ENCODE data around the gene TENT5C. TPM values are rescaled to one million over a fixed set of nuclear protein-coding genes. Genes with fewer than 3 reads are reported as not detected.

TENT5C gene
- polyA plus RNA-seq, 10 donors, result 2.3 to 12.7 (median 4.2) TPM

DNA sequence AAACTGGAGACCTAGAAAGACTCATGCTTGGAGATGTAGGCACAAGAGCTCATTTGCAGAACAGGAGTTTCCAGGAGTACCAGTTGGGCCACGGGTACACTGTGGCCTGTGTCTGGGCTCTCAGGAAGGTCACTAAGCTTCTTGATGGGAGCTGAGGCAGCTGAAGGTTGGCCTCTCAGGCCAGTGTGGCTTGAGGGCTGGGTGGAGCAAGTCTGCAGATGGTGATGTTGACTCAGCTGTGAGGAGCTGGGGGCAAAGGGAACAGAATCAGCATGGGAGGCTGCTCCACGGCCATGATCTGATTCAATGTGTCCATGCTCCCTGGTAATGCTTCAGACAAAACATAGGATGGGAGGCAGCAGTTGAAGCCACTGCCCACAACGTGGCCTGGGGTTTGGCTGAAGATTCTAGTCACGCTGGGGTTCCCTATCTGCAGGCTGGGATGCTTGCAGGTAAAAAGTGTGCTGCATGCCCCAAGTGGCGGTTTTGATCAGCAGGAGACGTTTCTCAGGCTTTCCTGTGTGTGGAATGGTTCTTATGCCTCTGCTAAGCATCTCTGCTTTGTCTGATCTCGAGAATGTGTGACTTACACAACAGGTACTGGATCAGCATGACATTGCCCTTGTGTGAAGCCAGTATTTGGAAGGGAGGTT lies 15.4 kb upstream of the TENT5C start:
- no peak for DNase-seq

DNA sequence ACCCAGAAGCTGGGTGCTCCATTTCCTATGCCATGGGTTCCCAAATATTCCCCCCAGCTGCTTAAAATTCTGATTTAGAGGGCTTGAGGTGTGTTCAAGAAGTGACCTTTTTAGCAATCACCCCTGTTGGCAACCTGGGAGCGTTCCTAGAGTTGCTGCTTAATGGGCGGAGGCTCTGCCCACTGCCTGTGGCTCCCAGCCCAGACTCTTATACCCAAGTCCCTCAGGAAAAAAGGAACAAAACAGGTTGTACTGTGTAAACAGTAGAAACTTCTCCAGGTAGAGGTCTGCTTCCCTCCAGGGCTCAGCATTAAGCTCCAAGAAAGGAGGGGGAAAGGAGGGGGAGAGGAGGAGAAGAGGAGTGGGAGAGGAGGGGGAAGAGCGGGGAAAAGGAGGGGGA lies 14.6 kb upstream of the TENT5C start:
- no peak for DNase-seq

DNA sequence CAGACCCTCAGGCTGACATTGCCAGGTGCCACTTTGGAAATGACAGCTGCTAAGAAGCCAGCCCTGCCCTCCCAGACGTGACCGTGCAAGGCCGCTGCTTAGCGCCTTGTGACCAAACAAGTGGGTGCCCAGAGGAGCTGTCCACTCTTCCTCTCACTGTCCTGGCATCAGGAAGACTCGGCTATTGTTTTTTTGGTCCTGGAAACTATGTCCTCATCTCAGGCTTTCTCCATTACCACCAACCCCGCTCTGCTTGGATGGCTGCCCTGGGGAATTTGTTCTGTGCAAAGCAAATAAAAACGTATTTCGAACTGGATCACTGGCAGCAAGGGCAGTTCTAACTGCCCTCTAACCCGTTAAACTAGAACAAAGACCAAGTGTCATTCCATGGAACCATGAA lies 13.7 kb upstream of the TENT5C start:
- DNase-seq, result no peak

DNA sequence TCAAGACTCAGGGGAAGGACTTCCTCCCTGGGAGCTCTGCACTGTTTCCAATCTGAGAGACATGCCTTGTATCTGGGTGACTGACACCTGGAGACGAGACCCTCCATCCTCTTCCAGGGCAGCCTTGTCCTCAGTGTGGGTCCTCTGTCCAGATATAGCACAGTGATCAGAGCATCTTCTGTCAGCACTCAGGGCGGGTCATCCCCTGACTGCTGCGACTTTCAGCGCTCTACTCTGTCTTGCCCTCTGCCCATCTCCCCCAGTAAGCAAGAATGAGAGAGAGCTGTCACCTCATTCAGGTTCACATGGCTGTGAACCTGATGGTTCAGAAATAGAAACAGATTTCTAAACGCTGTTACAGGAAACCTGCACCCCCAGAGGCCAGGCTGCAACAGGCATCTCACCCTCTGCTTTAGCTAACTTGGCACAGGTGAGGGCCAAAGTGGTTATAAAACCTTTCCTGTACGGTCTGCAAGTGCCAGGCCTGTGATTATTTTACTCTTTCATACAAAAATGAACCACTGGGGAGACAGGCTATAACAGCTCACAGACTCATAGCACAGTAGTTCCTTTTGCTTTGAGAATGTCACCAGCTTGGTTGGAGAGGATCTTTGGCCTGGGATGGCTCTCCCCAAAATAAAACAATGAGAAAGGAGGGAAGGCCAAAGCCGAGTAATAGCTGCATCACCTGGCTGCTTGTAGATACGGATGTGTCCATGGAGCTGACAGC lies 11.4 kb upstream of the TENT5C start:
- no peak for DNase-seq

DNA sequence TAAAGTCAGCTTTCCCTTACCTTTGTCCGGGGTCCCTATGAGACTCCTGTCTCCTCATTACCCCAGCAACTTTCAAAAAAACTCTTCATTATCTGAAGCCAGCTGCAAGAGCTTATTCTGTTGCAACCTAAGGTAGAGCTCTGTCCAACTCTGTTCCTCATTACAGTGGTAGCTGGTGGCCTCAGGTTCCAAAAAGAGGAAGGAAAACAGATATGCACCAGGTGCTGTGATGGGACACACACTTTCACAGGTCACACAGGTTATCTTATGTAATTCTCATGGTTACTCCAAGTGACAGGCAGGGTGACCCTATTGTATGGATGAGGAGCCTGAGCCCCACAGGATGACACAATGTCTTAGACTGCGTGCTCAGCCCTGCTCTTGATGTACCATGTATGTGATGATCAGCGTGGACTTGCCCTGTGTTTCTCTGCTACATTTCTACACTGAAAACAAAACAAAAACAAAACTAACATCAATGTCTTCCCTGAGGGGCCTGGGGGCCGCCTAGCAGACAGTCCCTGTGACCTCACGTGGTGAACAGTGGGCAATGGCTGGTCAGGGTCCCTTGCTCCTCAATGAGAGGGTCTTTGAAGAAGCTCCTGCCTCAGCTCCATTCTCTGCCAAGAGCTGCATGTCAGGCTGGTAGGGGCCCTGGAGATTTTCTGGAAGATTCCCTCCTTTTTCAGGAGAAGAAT lies 9.7 kb upstream of the TENT5C start:
- DNase-seq, result no peak

DNA sequence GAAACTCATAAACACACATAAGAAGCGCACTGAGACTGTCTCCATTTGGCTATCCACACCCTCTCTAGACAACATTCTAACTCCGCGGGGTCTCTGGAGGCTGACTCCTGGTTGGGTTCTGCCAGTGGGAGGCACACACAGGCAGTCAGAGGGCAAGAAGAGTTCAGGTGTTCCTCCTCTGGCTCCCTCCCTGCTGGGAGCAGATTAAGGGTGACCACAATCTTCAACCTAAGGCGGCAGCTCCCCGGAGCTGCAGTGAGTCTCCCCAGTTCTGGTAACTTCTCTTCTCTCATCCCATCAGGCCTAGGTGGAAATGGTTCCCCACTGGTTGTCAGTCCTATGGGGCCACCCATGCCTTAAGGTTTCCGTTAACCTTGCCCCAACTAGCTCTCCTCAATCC lies 7.4 kb upstream of the TENT5C start:
- DNase-seq, result no peak

DNA sequence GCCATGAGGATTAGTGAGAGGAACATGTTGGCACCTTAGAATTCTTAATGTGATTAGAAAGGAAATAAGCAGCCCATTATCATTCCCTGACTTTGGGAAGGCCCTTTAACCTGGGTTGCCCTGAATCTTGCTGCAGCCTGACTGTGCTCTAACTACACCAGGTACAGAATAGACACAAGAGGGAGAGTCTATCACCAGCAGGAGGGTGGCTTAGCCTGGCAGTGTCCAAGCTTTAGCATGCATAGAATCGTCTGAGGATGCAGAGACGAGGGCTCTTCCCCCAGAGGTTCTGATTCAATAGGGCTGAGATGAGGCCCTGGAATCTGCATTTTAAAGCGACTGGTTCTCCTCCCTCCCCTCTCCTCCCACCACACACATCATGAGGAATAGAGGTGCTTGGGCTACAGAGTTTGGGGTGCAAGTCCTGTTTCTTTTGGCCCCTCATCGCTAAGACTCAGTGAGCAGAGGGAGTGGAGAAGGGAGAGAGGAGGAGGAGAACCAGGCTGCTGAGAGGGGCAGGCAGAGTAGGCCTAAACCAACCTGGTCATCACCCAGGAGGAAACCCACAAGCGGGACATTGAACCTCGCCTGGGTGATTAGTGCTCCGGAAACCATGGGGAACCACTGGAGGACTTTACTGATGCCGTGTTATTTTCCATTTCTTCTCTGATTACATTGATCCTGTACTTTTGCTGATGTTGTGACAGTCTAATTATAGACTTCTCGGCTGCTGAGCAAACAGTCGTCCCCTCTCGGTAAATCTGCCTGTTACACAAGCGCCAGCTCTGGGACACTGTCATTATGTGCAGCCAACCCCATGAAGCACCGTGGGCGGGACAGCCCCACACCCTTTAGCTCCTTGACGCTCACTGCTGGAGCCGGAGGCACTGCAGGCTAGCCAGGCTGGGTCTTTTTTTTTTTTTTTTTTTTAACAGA lies 6.3 kb upstream of the TENT5C start:
- DNase-seq, result no peak

DNA sequence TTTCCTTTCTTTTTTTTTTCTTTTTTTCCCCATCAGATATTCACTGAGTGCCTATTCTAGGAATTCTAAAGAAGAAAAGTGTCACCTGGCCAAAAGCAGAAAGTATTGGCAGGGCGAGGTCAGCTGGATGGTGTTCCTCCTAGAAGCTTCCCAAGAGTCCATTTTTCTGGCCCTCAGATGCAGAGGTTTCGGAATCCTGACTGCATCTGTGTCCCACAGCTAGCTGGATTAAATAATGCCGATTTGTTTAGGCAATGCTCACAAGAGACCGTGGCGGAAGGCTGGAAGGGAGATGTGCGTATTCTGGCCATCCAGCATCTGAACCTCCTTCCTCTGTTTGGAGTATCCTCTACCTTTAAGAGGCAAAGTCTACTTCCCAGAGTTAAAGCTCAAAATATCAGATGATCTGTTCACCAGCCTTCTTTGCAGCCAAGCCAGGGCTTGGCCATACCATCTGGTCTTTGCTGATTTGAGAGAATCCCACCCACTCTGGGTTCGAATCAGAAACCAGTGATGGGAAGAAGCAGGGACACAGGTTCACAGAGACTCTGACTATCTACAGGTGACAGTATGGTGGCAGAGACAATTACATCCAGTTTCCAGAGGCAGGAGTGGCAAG lies 5.4 kb upstream of the TENT5C start:
- no peak for DNase-seq

DNA sequence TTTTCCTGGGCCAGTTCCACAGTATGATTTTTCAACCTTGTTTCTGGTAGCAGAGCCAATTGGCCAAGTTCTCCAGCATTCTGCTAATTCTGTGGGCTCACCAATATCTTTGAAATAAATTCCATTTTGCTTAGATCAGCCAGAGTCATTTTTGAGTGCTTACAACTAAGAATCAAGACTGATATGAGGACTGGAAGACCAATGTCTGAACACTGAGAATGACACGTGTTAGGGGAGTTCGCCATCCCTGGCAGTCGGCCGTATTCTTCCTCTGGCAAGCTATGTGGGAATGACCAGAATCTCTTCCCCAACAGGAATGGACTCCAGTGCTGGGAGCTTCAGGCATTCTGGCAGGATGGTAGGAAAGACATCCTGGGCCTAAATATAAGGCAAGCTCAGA lies 4.9 kb upstream of the TENT5C start:
- DNase-seq, result no peak

DNA sequence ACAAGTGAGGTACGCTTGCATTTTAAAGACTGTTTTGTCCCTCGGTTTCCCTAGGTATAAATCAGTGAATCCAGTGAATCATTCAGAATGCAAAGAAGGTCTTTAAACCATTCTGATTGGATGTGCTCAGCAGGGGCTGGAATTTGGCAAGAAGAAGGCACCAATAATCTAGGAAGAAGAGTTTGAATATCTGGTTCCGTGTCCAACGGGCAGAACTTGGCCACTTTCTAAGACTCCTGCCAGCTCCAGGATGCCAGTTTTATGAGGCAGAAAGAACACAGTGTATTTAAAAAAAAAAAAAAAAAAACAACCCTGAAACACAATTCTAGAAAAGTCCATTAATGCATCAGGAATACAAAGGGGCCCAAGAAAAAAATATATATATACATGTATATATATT lies 3.0 kb upstream of the TENT5C start:
- DNase-seq, result no peak

DNA sequence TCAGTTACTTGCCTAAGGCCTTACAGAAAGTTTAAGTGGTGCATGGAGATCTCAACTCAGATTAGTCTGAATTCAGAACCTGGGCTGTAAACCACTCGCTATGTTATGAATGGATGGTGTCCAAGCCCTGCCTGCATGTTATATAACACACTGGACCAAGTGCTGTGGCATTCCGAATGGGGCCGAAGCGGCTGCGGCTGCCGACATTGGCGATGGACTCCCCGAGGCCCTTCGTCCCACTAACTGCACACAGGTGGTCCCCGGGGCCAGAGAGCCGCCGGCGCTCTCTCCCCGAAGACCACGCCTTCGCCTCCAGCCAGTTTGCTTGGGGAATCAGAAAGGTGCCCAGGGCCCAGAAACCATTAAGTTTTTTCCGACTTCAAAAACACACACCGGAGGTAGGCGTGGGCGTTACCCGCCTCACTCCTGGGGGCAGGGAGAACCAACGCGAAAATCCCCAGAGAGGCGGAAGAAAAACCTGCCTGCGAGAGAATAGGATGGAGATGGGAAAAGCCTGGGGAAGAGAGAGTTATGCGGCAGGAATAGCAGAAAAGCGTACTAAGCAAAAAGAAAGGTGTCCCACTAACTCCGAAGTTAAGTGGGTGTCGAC lies 579 bp upstream of the TENT5C start:
- DNase-seq, result peak in 2 of 3 donors; percentile 8 to 35

DNA sequence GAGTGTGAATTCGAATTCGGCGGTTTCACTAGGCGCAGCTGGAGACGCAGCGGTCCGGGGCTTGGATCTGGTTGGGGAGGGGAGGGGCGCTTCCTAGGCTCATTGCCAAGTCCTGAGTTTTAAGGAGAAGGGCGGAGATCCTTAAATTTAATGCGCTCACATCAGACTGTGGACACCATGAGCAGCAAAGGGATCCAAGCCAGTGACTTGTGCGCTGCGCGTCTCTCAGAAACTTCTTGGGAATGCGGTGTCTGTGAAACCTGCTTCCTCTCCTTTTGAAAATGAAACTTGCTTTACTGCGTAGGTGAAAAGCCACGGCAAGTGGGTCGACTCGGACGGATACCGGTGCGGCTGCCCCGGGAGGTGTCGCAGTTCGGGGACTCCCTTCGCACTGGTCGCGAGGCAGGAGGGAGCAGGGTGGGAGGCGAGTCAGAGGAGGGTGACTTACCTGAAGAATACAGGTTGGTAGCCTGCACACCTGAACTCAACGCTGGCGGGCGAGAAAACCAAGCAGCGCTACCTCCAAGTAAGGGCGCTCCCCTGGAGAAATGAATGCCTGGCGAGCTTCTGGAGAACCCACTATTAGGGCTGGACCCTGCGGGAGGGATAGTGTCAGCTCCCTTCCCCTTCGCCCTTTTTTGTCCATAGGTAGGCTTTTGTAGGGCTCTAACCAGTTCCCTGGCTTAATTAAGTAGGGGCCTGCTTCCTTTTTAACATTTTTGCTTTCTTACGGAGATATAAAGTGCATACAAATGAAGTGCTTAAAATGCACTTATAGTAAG lies 992 bp downstream of the TENT5C start:
- DNase-seq, result peak; percentile 21 to 86 (median 68)

DNA sequence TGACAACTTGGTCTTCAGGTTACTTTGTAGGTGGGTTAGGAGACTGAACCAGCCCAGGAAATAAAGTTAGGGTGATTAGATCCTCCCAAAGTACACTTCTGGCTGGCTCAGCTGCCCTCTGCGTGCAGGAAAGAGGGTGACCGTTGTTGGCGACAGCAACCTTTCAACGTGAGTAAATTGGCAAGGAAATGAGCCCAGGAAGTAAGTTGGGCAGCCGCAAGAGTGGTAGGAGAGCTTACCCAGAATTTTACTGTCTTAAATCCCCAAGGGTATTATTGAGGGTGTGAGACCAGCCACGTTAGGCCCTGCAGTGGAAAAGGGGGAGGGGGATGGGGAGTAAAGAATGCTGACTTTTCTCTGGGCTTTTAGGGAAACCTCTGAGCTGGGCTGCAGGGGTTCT lies 1.6 kb downstream of the TENT5C start:
- DNase-seq, result peak in 1 of 3 donors; percentile 33

DNA sequence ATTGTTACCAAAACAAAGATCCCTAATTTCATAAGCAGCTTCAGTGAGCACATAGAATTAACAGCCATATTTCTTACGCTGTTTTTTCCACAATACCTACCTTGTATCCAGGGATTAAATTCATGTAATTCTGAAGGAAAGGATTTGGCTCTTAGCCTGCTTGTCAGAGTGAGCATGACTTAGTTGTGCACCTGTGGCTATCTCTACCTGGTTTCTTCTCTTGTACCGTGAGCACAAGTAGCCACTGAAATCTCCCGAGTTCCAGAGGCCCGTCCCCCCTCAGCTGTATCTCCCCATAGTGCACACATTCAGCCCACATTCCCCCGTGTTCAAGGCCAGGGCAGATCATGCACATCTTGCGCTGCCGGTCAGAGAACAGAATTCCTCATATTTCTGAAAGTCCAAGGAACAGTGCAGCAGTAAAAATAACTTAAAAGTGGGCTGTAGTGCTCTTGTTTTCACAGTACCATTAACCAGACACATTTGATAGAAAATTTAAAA lies 2.3 kb downstream of the TENT5C start:
- no peak for DNase-seq

DNA sequence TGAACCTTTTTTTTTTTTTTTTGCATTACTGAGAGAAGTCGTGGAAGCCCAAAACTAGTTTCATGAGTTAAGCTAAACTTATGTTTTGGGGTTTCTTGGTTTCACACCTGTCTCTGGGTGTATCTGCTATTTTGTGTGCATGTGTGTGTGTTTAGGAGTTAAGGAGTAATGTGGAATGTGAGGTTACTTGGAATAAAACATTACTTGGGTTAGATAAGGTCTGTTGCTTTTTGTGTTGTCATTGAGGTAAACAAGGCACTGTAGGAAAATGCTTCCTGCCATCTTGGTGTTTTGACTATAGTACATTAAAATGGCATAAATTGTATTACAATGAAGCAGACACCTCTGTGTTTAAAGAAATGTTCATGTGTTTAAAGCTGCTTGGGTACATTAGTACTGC lies 2.9 kb downstream of the TENT5C start:
- no peak for DNase-seq

DNA sequence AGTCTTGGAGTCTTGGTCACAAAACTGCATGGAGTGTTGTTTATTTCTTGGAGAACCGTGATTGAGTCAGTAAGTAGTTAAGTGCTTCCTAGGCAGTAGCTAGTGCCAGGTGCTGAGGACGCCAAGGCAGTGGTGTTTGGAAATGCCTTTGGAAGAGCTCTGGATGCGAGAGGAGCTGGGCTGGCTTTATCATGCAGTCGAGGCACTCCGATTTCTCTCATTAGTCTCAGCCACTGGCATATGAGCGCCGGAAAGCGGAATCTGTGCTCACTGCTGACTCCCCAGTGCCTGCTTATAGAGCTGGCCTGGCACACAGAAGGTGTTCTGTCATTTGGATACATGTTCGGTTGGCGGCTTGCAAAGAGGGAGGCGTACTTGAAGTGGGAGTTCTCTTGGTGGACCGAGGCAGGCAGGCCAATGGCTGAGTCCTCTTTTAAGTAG lies 3.6 kb downstream of the TENT5C start:
- no peak for DNase-seq

DNA sequence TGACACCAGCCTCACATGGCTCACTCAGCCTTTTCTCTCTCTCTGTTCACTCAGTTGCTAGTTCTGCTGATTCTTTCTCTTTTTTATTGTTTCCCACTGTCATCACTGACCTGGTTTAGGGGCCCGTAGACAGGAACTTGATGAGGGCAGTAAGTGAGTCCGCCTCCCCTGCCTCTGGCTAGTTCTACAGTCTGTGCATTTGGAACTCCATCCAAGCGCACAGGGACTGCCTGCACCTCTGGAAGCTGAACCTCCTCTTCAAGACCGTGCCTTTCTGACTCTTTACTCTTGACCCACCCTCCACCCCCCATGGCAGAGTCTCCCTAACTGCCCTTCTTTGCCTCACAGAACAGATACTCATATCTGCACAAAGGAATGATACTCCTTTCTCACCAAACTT lies 4.2 kb downstream of the TENT5C start:
- no peak for DNase-seq

DNA sequence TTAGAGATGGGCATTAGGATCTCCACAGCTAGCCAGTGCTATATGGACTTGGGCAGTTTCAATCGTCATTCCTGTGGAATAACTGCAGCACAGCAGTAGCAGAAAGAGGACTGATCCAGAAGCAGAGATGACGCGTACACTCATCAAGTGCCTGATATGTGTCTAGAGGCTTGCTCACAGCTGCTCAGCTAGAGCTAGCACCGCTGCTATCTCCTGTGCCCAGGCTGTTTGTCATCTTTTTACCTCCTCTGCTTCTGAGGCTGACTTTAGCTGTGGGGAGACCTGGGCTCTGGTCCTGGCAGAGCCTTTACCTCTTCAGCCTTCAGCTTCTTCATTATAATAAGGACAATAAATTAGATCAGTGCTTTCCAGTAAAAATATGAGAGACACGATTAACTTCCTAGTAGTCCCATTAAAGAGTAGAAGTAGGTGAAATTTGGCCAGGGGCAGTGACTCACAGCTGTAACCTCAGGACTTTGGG lies 5.3 kb downstream of the TENT5C start:
- DNase-seq, result no peak

DNA sequence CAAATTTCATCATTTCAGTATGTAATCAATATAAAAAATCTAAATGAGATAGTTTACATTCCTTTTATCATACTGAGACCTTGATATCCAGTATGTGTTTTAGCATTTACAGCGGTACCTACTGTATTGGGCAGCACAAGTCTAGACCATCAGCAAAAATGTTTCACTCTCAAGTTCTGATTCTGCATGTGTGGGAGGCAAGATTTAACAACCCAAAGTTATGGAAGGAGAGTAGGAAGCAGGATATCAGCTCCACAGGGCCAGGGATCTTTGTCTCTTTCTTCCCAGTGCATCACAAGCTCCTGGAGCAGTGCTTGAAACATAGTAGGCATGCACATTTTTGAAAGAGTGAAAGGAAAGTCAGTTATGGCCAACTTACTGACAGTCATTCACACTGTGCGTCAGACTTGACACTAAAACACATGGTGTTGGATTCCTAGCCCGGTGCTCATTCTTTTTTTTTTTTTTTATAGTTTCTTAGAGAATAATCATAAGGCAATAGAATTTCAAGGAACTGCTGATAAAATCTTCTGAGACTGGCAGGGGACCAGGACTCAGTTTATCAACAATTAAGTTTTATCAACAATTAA lies 6.1 kb downstream of the TENT5C start:
- no peak for DNase-seq

Data from muscle of back (tissue), 11 donors.